CD8-positive, alpha-beta memory T cell (primary cell): Measurements from ENCODE around the gene ASPSCR1. TPM values are rescaled to one million over a fixed set of nuclear protein-coding genes. Genes with fewer than 3 reads are reported as not detected.

Experiments
- CTCF ChIA-PET: fragments of 350-600 bp; sonication (Branson Sonifier 250); formaldehyde crosslinking; loops from one replicate; lab custom pipeline; 2021; ENCODE audit warnings: antibody characterized with exemption; lab: Charles Lee
- POLR2A ChIA-PET: fragments of 350-600 bp; sonication (Branson Sonifier 250); formaldehyde crosslinking; loops from one replicate; lab custom pipeline; 2021; ENCODE audit warnings: antibody characterized with exemption; lab: Charles Lee
- DNase-seq, 5 donors: peaks; one replicate each; pipeline versions ENCODE4 v3.0.0 to v3.0.0-alpha.2; 2020 to 2022; ENCODE audit warnings: mixed read lengths in 1 of 5
- H3K27ac ChIP-seq: one replicate; pipeline ENCODE4 v1.7.0; 2013; ENCODE audit warnings: low read depth, mild to moderate bottlenecking, low read length, moderate library complexity
- H3K27me3 ChIP-seq: 2 replicates; pipeline ENCODE4 v1.7.0; 2013; ENCODE audit warnings: low read length, mild to moderate bottlenecking; ENCODE audit not compliant: insufficient read depth, poor library complexity, severe bottlenecking
- H3K36me3 ChIP-seq: 2 replicates; pipeline ENCODE4 v1.7.0; 2013; ENCODE audit warnings: mild to moderate bottlenecking, low read length, moderate library complexity; ENCODE audit not compliant: insufficient read depth
- H3K4me1 ChIP-seq: 2 replicates; pipeline ENCODE4 v1.7.0; 2013; ENCODE audit warnings: mild to moderate bottlenecking, low read length, moderate library complexity; ENCODE audit not compliant: insufficient read depth
- H3K4me3 ChIP-seq: 2 replicates; pipeline ENCODE4 v1.7.0; 2013; ENCODE audit warnings: mild to moderate bottlenecking, low read length
- H3K9me3 ChIP-seq: 2 replicates; pipeline ENCODE4 v1.7.0; 2013; ENCODE audit warnings: mild to moderate bottlenecking, low read length
- H3K27ac Mint-ChIP-seq, 8 donors: one replicate each; pipeline ENCODE4 v1.8.0; 2020 to 2021; ENCODE audit warnings: mixed read lengths in 8 of 8, mild to moderate bottlenecking in 6 of 8, inconsistent platforms in 3 of 8, moderate library complexity in 3 of 8
- H3K27me3 Mint-ChIP-seq, 2 donors: one replicate each; pipeline ENCODE4 v1.8.0; 2020 to 2021; ENCODE audit warnings: mixed read lengths in 2 of 2, mild to moderate bottlenecking in 1 of 2, moderate library complexity in 1 of 2
- H3K36me3 Mint-ChIP-seq, 3 donors: one replicate each; pipeline ENCODE4 v1.8.0; 2020 to 2021; ENCODE audit warnings: mixed read lengths in 3 of 3, inconsistent platforms in 1 of 3, mild to moderate bottlenecking in 1 of 3
- H3K4me1 Mint-ChIP-seq, 3 donors: one replicate each; pipeline ENCODE4 v1.8.0; 2020 to 2021; ENCODE audit warnings: mixed read lengths in 3 of 3, inconsistent platforms in 1 of 3, mild to moderate bottlenecking in 1 of 3
- H3K4me3 Mint-ChIP-seq, 7 donors: one replicate each; pipeline ENCODE4 v1.8.0; 2020 to 2021; ENCODE audit warnings: mixed read lengths in 7 of 7, mild to moderate bottlenecking in 6 of 7, moderate library complexity in 4 of 7, inconsistent platforms in 2 of 7
- H3K9me3 Mint-ChIP-seq, 5 donors: one replicate each; pipeline ENCODE4 v1.8.0; 2020 to 2022; ENCODE audit warnings: mixed read lengths in 5 of 5, mild to moderate bottlenecking in 3 of 5, moderate library complexity in 2 of 5, inconsistent platforms in 1 of 5
- polyA plus RNA-seq: library from polyadenylated mRNA; unstranded; fragments of 300-500 nt; fragmentation: Illumina TruSeq; gene quantifications from one replicate; pipeline ENCODE4 v1.2.3, GENCODE V29; 2021
- total RNA-seq, 2 experiments: library from RNA; stranded (reverse); gene quantifications; one replicate each; pipeline ENCODE4 v1.2.3, GENCODE V29; 2021

ASPSCR1 gene
- total and polyA plus RNA-seq, 3 experiments from 2014 or later: 29.2 to 35.9 (median 32.0) TPM

DNA sequence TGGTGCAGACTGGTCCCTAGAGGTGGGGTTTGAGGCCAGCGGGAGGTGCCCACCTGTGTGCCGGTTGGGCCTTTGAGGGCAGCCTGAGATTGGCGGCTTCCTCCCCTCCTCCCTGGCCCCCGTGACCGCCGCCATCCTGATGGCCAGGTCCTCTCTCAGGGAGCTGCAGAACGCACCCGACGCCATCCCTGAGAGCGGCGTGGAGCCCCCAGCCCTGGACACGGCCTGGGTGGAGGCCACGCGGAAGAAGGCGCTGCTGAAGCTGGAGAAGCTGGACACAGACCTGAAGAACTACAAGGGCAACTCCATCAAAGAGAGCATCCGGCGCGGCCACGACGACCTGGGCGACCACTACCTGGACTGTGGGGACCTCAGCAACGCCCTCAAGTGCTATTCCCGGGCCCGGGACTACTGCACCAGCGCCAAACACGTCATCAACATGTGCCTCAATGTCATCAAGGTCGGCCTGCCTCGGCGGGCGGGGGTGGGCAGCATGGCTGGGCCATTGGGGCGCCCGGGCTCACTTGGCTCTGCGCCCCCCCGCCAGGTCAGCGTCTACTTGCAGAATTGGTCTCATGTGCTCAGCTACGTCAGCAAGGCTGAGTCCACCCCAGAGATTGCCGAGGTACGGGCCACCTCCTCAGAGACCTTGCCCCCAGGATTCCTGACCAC lies 77.1 kb downstream of the ASPSCR1 start:
- no peak overlapping the region for H3K27ac Mint-ChIP-seq
- H3K4me1 Mint-ChIP-seq: peaks cover 0 to 26% (median 13%) of the 10 kb centered on the region in 3 donors
- ChIA-PET POLR2A (no interaction called here), CTCF (interaction anchor here (1.3 kb wide), 1 partner anchor 17 kb away, joined by 4 read pairs; the partner anchor contains the start of gene DCXR)
- Histone ChIP-seq H3K36me3 (no peaks in the 10 kb centered on the region), H3K27ac (no peak overlapping the region), H3K9me3 (no peaks in the 10 kb centered on the region), H3K27me3 (no peaks in the 10 kb centered on the region), H3K4me3 (no peak overlapping the region), H3K4me1 (peaks cover 25% of the 10 kb centered on the region)
- H3K9me3 Mint-ChIP-seq: no peaks in the 10 kb centered on the region
- no peak for DNase-seq
- peak overlapping the region in 4 of 7 donors; percentile 23 to 81 (median 48) for H3K4me3 Mint-ChIP-seq
- no peaks in the 10 kb centered on the region for H3K27me3 Mint-ChIP-seq
- peaks cover 0 to 49% (median 0%) of the 10 kb centered on the region in 3 donors for H3K36me3 Mint-ChIP-seq

DNA sequence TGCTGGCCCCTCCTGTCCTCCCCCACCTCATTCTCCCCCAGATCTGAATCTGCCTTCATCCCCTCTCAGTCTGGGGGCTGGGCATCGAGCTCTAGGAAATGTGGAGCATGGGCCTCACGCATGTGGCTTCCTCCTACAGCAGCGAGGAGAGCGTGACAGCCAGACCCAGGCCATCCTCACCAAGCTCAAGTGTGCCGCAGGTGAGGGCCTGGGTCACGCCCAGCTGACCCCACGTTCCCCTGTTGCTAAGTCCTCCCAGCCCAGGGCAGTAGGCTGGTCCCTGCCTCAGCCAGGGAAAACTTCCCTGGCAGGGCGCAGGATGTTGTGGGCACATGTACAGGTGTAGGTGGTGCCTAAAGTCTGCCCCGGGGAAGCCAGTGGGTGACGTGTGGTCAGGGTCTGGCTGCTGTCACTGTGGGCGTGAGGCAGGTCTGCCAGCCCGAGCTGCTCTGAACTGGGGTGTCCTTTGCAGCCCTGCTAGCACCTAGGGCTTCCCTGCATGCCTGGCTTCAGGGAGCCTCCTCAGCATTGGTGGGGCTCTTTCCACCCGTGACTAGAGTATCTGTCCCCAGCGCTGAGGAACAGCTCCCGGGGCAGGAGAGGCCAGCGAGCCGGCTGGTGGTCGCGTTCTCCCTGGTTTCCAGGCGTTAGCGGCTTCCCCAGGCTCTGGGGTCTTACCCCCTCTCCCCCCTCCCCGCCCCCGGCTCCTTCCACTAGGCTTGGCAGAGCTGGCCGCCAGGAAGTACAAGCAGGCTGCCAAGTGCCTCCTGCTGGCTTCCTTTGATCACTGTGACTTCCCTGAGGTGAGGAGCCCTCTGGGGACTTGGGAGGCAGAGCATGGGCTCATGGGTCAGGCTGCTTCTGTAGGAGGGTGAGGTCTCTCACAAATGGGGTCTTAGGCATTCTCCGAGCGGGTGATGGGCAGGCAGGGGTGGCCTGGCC lies 77.9 kb downstream of the ASPSCR1 start:
- H3K36me3 Mint-ChIP-seq: peaks cover 0 to 54% (median 0%) of the 10 kb centered on the region in 3 donors

DNA sequence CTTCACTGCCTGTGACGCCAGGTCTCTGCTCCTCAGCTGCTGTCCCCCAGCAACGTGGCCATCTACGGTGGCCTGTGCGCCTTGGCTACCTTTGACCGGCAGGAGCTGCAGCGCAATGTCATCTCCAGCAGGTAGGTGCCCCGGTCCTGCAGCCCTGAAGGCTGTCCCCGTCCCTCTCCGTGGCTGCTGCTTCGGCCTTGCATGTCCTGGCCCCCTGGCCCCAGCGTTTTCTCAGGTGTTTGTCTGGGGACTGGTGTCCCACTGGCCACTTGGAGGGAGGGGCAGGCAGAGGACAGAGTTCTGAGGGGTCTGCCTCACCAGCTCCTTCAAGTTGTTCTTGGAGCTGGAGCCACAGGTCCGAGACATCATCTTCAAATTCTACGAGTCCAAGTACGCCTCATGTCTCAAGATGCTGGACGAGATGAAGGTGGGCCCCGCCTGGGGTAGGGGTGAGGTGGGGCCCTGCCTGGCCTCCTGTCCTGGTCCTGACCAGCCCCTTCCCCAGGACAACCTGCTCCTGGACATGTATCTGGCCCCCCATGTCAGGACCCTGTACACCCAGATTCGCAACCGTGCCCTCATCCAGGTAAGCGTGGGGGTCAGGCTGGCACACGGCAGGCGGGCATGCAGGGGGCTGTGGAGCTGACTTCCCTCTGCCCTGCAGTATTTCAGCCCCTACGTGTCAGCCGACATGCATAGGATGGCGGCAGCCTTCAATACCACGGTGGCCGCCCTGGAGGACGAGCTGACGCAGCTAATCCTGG lies 78.7 kb downstream of the ASPSCR1 start:
- Mint-ChIP-seq H3K36me3 (peaks cover 0 to 61% (median 0%) of the 10 kb centered on the region in 3 donors), H3K27ac (no peak overlapping the region), H3K4me1 (peaks cover 0 to 13% (median 7%) of the 10 kb centered on the region in 3 donors), H3K27me3 (no peaks in the 10 kb centered on the region), H3K4me3 (peak overlapping the region in 1 of 7 donors; percentile 77), H3K9me3 (no peaks in the 10 kb centered on the region)
- DNase-seq: no peak
- POLR2A ChIA-PET: no interaction called here
- Histone ChIP-seq H3K27ac (no peak overlapping the region), H3K27me3 (no peaks in the 10 kb centered on the region), H3K4me3 (no peak overlapping the region), H3K4me1 (peaks cover 14% of the 10 kb centered on the region), H3K9me3 (no peaks in the 10 kb centered on the region), H3K36me3 (no peaks in the 10 kb centered on the region)
- CTCF ChIA-PET: interaction anchor here (0.9 kb wide), 1 partner anchor 26 kb away, joined by 3 read pairs; no protein-coding TSS in a partner anchor

More for the DNA sequence above, 77.9 kb downstream of the ASPSCR1 start:
- ChIA-PET POLR2A (no interaction called here), CTCF (interaction anchor here (1.3 kb wide), 1 partner anchor 18 kb away, joined by 4 read pairs; the partner anchor contains the start of gene DCXR)
- Histone ChIP-seq H3K36me3 (no peaks in the 10 kb centered on the region), H3K4me1 (peaks cover 22% of the 10 kb centered on the region), H3K27me3 (no peaks in the 10 kb centered on the region), H3K4me3 (no peak overlapping the region), H3K27ac (no peak overlapping the region), H3K9me3 (no peaks in the 10 kb centered on the region)
- no peak overlapping the region for H3K27ac Mint-ChIP-seq
- peaks cover 0 to 20% (median 13%) of the 10 kb centered on the region in 3 donors for H3K4me1 Mint-ChIP-seq
- no peak for DNase-seq
- H3K9me3 Mint-ChIP-seq: no peaks in the 10 kb centered on the region
- H3K4me3 Mint-ChIP-seq: peak overlapping the region in 3 of 7 donors; percentile 46 to 77 (median 49)
- no peaks in the 10 kb centered on the region for H3K27me3 Mint-ChIP-seq

DNA sequence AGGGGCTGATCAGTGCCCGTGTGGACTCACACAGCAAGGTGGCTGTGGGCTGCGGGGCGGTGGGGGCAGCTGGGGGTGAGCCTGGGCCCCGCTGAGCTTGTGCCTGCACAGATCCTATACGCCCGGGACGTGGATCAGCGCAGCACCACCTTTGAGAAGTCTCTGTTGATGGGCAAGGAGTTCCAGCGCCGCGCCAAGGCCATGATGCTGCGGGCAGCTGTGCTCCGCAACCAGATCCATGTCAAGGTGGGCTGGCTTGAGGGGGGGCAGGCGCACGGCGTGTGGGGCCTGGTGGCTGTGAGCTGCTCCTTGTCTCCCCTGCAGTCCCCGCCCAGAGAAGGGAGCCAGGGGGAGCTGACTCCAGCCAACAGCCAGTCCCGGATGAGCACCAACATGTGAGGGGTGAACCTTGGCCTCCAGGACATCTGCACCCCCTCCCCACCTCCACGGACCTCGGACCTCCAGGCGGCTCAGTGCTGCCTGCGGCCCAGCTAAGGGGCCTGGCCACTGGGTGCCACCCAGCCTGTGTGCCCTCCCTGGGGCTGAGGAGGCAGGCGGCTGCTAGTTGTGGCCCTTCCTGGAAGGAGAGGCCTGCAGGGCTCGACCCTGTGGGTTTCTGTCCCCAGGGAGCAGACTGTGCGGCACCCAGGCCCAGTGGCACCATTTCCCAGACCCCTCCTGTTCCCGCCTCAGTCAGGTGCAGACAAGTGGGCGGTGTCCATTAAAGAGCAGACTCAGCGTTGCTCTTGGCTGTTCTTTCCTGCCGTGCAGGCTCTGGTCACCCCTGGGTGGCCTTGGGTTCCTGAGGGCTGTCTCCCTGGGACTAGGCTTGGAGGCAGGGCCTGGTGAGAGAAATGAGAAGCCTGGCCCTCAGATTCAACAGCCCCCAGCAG lies 79.5 kb downstream of the ASPSCR1 start:
- Histone ChIP-seq H3K27ac (no peak overlapping the region), H3K36me3 (no peaks in the 10 kb centered on the region), H3K4me3 (no peak overlapping the region), H3K4me1 (peaks cover 14% of the 10 kb centered on the region), H3K9me3 (no peaks in the 10 kb centered on the region), H3K27me3 (no peaks in the 10 kb centered on the region)
- ChIA-PET CTCF (interaction anchor here (0.9 kb wide), 1 partner anchor 27 kb away, joined by 3 read pairs; no protein-coding TSS in a partner anchor), POLR2A (no interaction called here)
- no peak for DNase-seq
- Mint-ChIP-seq H3K27ac (no peak overlapping the region), H3K27me3 (no peaks in the 10 kb centered on the region), H3K4me1 (peaks cover 0 to 13% (median 7%) of the 10 kb centered on the region in 3 donors), H3K4me3 (no peak overlapping the region), H3K9me3 (no peaks in the 10 kb centered on the region), H3K36me3 (peaks cover 0 to 67% (median 0%) of the 10 kb centered on the region in 3 donors)

DNA sequence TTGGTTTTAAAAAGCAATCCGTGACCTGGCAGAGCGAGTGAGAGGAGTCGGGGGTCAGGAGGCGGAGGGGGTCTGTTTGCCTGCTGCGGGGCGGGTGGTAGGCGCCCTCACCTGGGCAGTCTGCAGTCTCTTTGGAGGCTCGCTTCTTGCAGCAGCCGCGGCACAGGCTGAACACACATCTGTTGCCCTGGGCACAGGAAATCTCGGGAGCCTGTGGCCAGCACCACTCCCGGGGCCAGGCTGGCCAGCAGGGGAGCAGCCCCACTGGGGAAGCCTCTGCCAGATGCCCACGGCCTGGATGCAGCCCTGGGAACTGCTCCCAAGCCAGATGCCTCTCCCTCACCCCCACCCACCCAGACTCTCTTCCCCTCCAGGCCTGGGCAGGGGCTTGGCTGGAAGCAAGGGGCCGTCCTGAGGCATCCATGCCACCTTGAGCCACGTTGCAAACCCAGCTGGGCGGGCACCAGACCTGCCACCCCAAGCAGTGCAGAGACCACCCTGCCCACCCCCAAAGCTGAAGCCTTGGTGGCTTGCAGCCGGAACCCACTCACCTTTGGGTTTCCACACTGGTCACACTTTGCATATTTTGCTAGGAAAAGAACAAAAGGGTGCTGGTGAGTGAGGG lies 80.9 kb downstream of the ASPSCR1 start:
- Histone ChIP-seq H3K4me1 (peaks cover 3% of the 10 kb centered on the region), H3K4me3 (no peak overlapping the region), H3K27me3 (no peaks in the 10 kb centered on the region), H3K36me3 (no peaks in the 10 kb centered on the region), H3K27ac (no peak overlapping the region), H3K9me3 (no peaks in the 10 kb centered on the region)
- no peak overlapping the region for H3K4me3 Mint-ChIP-seq
- ChIA-PET POLR2A (no interaction called here), CTCF (no interaction called here)
- H3K9me3 Mint-ChIP-seq: no peaks in the 10 kb centered on the region
- DNase-seq: no peak
- peaks cover 0 to 4% (median 2%) of the 10 kb centered on the region in 3 donors for H3K4me1 Mint-ChIP-seq
- H3K36me3 Mint-ChIP-seq: peaks cover 0 to 76% (median 0%) of the 10 kb centered on the region in 3 donors
- H3K27me3 Mint-ChIP-seq: no peaks in the 10 kb centered on the region
- H3K27ac Mint-ChIP-seq: no peak overlapping the region

DNA sequence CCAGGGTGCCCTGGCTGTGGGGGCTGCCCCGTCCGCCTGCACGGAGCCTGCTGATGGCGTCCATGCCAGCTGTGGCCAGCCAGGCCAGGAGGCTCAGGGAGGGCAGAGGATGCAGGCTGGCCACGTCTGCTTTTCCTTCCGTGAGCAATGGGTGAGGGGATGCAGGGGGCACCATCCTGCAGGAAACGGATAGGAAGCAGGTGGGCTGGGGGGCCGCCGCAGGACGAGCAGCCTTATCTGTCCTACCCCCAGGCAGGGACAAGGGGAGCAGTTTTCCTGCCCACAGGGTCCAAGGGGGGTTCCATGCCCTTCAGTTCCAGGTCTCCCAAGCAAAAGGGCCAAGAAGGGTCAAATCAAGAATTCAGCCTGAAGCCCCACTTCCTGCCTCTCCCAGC lies 81.4 kb downstream of the ASPSCR1 start:
- DNase-seq: no peak
- POLR2A ChIA-PET: no interaction called here
- no peaks in the 10 kb centered on the region for H3K27me3 ChIP-seq
- Mint-ChIP-seq H3K4me3 (no peak overlapping the region), H3K27me3 (no peaks in the 10 kb centered on the region), H3K27ac (peak overlapping the region in 1 of 8 donors; percentile 21), H3K9me3 (no peaks in the 10 kb centered on the region), H3K36me3 (peaks cover 0 to 74% (median 0%) of the 10 kb centered on the region in 3 donors), H3K4me1 (peaks cover 0 to under 1% (median 0%) of the 10 kb centered on the region in 3 donors)
- no peaks in the 10 kb centered on the region for H3K9me3 ChIP-seq
- no peak overlapping the region for H3K27ac ChIP-seq
- no peak overlapping the region for H3K4me3 ChIP-seq
- H3K4me1 ChIP-seq: peaks cover 5% of the 10 kb centered on the region
- CTCF ChIA-PET: no interaction called here
- H3K36me3 ChIP-seq: no peaks in the 10 kb centered on the region
